Measurements from ENCODE around the gene ZC3H13. TPM values are rescaled to one million over a fixed set of nuclear protein-coding genes. Genes with fewer than 3 reads are reported as not detected.

ZC3H13 gene
- total and polyA plus RNA-seq, 10 of the 15 experiments (the other 5 are each of a cell fraction or from before 2014, with no cell fraction given) = 10.0 to 55.9 (median 25.4) TPM

GRCh38 chr13:46043647-46044046 is 8.9 kb downstream of the ZC3H13 start:
- FAIRE-seq (no peak), DNase-seq (ENCODE audit: low read depth, low spot score) (no peak), ATAC-seq (no peak)
- Histone ChIP-seq H3K9ac (ENCODE audit: control insufficient read depth, insufficient read depth, low read length) (no peak overlapping the region), H4K20me1 (ENCODE audit: control insufficient read depth, insufficient read depth) (no peaks in the 10 kb centered on the region), H3K27ac (ENCODE audit: control insufficient read depth, insufficient read depth) (no peak overlapping the region), H3K4me3 (no peak overlapping the region), H3K79me2 (ENCODE audit: control insufficient read depth, insufficient read depth, low read length) (peaks cover 44% of the 10 kb centered on the region), H3K4me2 (ENCODE audit: control insufficient read depth, insufficient read depth) (no peak overlapping the region), H3K9me3 (replicated peaks; ENCODE audit: control insufficient read depth, insufficient read depth, low read length) (no peaks in the 10 kb centered on the region; the same call in 2 of the 3 replicates), H2AFZ (ENCODE audit: control insufficient read depth, low read depth, low read length) (no peak overlapping the region), H3K27me3 (replicated peaks in 1 of 2; ENCODE audit: control insufficient read depth in 2 of 2, insufficient read depth in 2 of 2, low read length in 1 of 2) (no peaks in the 10 kb centered on the region), H3K36me3 (ENCODE audit: control insufficient read depth in 2 of 2, insufficient read depth in 2 of 2, low read length in 1 of 2) (no peaks in the 10 kb centered on the region; a peak in 2 of 4 replicates), H3K4me1 (ENCODE audit: control insufficient read depth, insufficient read depth, low read length) (no peaks in the 10 kb centered on the region)
- ChIA-PET RAD21 (ENCODE audit: unreplicated experiment) (interaction anchor here (1.0 kb wide), 1 partner anchor 7 kb away, joined by 3 read pairs; no protein-coding TSS in a partner anchor), POLR2A (no interaction called here), CTCF (interaction anchor here (1.5 kb wide), 1 partner anchor 9 kb away, joined by 4 read pairs; the partner anchor contains the start of gene ZC3H13), SMC1A (ENCODE audit: uncharacterized antibody, unreplicated experiment) (no interaction called here)
- intact Hi-C loops (cut with micrococcal nuclease; ENCODE audit: unreplicated experiment) = no loop called here
- no TSS peak for BruUV-seq (replicated peaks)
- TF ChIP-seq SUPT20H (IDR thresholded peaks at IDR 0.05; ENCODE audit: borderline replicate concordance, control insufficient read depth, low read depth, low read length) (no peak), ZNF687 (IDR thresholded peaks at IDR 0.05) (no peak), NFIC (IDR thresholded peaks at IDR 0.05; ENCODE audit: low read depth, low read length) (no peak), ETV6 (conservative IDR thresholded peaks at IDR 0.05 in 1 of 2, IDR thresholded peaks at IDR 0.05 in 1 of 2; ENCODE audit: borderline replicate concordance in 1 of 2, low read depth in 1 of 2) (no peak), STAT1 (conservative IDR thresholded peaks at IDR 0.05) (no peak), ESRRA (IDR thresholded peaks at IDR 0.05; ENCODE audit: low read length) (no peak), NFYB (IDR thresholded peaks at IDR 0.05; ENCODE audit: insufficient read depth, low read depth, low read length) (no peak), RAD51 (IDR thresholded peaks at IDR 0.05) (no peak), MYB (IDR thresholded peaks at IDR 0.05; ENCODE audit: borderline replicate concordance, low read depth, low read length) (no peak), NR2F1 (conservative IDR thresholded peaks at IDR 0.05) (no peak), MYC (IDR thresholded peaks at IDR 0.05; ENCODE audit: insufficient read depth, insufficient read length, insufficient replicate concordance, low read length, severe bottlenecking) (no peak), USF2 (IDR thresholded peaks at IDR 0.05; ENCODE audit: borderline replicate concordance, low read depth, low read length) (no peak), SMAD5 (IDR thresholded peaks at IDR 0.05; ENCODE audit: low read depth) (no peak), SMC3 (IDR thresholded peaks at IDR 0.05; ENCODE audit: borderline replicate concordance, low read length) (no peak), ZBED1 (IDR thresholded peaks at IDR 0.05; ENCODE audit: borderline replicate concordance) (no peak), TCF7 (IDR thresholded peaks at IDR 0.05; ENCODE audit: borderline replicate concordance) (no peak)
- in situ Hi-C loops (cut with MboI) = no loop called here
- WGBS (ENCODE audit: insufficient coverage, insufficient replicate concordance, low lambda C conversion rate, missing lambda C conversion rate) = over 99% methylated on average over 5 of the region's 5 CpGs
